ENCODE results near the gene ZNF599. TPM values are rescaled to one million over a fixed set of nuclear protein-coding genes. Genes with fewer than 3 reads are reported as not detected.
"Not testable (repeated sequence)": the region's sequence is repeated elsewhere in the genome, so short reads cannot be mapped to it uniquely, and the experiment has no call there.

The ZNF599 gene
- 10 to 100 TPM in 1 of 2 donors, 1 to 10 TPM in 1; 8.2 to 16.1 TPM for total RNA-seq
- 10 to 100 TPM; 13.2 to 13.9 TPM for polyA plus RNA-seq (ENCODE audit: insufficient read length in 2 of 2)
- long read RNA-seq, donor 1, partial matches to known transcripts = 0 of 5 reads
- long read RNA-seq, donor 1, other reads (novel, unspliced or antisense) = 0 of 5 reads
- long read RNA-seq, donor 2, partial matches to known transcripts = 0 of 4 reads
- long read RNA-seq, donor 2, other reads (novel, unspliced or antisense) = 0 of 4 reads
- long read RNA-seq, donor 3, partial matches to known transcripts = 0 of 5 reads
- long read RNA-seq, donor 3, other reads (novel, unspliced or antisense) = 0 of 5 reads
- long read RNA-seq, donor 4, transcript ZNF599-203 (3 exons, 948 nt) = major isoform, 6 of 8 reads
- long read RNA-seq, donor 4, partial matches to known transcripts = 0 of 8 reads
- long read RNA-seq, donor 4, other reads (novel, unspliced or antisense) = 0 of 8 reads

DNA sequence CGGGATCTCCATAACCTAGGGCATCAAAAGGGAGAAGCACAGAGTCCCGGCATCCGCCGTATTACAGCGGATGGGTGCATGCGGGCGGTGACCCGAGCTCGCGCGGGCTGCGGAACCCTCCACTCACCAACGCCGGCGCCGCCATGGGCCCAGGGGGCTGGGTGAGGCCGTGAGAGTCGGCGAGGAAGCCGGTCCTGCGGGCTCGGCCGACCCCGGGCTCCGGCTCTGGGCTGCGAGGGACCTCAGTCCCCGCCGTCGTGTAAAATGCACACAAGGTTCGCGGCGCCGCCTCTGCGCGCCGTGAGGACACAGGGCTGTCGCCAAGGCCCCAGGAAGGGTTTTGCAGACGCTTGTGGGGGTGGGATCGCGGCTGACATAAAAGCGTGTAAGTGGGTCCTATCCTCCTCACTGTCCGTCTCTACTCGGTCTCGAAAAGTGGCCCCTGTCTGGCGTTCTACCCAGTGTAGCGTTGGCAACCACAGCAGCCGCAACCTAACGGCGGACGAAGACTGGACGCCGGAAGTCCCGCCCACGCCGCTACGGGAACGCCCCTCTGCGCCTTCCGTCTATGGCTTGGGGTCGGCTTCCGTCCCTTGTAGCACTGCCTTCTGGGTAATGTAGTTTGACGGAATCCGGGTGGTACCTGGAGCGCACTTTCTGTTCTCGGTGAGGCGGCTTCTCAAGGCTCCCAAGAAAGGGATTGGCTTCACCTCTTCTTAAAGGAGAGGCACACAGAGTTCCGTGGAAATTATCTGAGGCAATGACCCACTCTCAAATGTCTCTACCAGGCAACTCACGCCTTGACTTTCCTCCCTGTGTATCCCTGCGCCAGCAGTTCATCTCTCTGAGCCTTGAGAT lies at the start of gene ZNF599:
TSS of gene ZNF599 (minus strand) at position 519 of the 858 bp plus-strand sequence. CDS start at position 145, 374 bp downstream.
- Histone ChIP-seq H3K4me3 (ENCODE audit: low read depth, low read length) (peak within 1 kb of the TSS; percentile 74), H3K27ac (ENCODE audit: low read depth, low read length) (peak within 1 kb of the TSS; percentile 74), H3K27me3 (ENCODE audit: control insufficient read depth, insufficient read depth, low read length) (no peaks in the 10 kb centered on the region), H3K36me3 (ENCODE audit: control insufficient read depth, insufficient read depth, low read length) (peaks cover 9% of the 10 kb centered on the region), H3K4me1 (ENCODE audit: control insufficient read depth, insufficient read depth, low read length) (no peaks in the 10 kb centered on the region), H3K9me3 (ENCODE audit: control insufficient read depth, insufficient read depth, low read length) (no peaks in the 10 kb centered on the region)
- WGBS (ENCODE audit: insufficient coverage) = under 1% methylated on average over 64 of the region's 69 CpGs
- peak; percentile 80 to 98 (median 90) for DNase-seq (ENCODE audit: low read depth in 4 of 6, low spot score in 6 of 6)

DNA sequence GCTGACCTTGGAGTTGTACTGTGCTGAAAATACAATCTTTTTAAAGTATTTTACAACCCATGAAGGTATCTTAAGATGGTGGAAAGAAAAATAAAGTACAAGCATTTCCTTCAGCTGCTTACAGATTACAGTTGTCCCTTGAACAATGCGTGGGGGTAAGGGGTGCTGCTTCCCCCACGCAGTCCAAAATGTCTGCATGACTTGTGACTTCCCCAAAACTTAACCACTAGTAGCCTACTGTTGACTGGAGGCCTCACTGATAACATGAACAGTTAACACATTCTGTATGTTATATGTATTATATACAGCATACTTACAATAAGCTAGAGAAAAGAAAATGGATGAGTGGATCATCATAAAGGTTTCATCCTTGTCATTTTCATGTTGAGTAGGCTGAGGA lies 45.3 kb upstream of the ZNF599 start:
- Histone ChIP-seq H3K27ac (ENCODE audit: low read depth, low read length) (no peak overlapping the region), H3K4me1 (ENCODE audit: control insufficient read depth, insufficient read depth, low read length) (no peaks in the 10 kb centered on the region), H3K9me3 (ENCODE audit: control insufficient read depth, insufficient read depth, low read length) (no peaks in the 10 kb centered on the region), H3K36me3 (ENCODE audit: control insufficient read depth, insufficient read depth, low read length) (no peaks in the 10 kb centered on the region), H3K27me3 (ENCODE audit: control insufficient read depth, insufficient read depth, low read length) (no peaks in the 10 kb centered on the region), H3K4me3 (ENCODE audit: low read depth, low read length) (no peak overlapping the region)
- WGBS (ENCODE audit: insufficient coverage) = no CpG with 5 or more reads among the region's 2 CpGs
- DNase-seq (ENCODE audit: low read depth in 4 of 6, low spot score in 6 of 6) = no peak

DNA sequence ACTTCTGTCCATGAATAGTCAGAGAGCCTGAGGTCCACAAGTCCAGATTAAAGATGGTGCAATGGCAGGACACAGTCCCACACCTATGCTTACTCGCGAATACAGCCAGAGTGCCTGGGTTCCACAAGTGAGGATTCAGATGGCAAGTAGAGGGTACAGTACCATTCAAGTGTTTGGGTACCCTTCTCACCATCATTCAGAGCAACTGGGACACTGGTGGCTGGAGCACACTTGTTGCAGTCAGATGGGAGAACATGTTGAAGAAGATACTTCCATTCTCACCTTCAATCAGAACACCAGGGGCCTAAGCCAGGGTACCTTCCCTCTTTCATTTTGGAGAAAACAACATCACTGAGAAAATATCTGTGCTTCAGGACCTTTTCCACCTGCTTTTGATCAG lies 43.7 kb upstream of the ZNF599 start:
- H3K27ac ChIP-seq (ENCODE audit: low read depth, low read length) = no peak overlapping the region
- no peak for DNase-seq (ENCODE audit: low read depth in 4 of 6, low spot score in 6 of 6)
- 97% methylated on average over 2 of the region's 2 CpGs for WGBS (ENCODE audit: insufficient coverage)
- no peaks in the 10 kb centered on the region for H3K36me3 ChIP-seq (ENCODE audit: control insufficient read depth, insufficient read depth, low read length)
- no peaks in the 10 kb centered on the region for H3K4me1 ChIP-seq (ENCODE audit: control insufficient read depth, insufficient read depth, low read length)
- no peak overlapping the region for H3K4me3 ChIP-seq (ENCODE audit: low read depth, low read length)
- no peaks in the 10 kb centered on the region for H3K27me3 ChIP-seq (ENCODE audit: control insufficient read depth, insufficient read depth, low read length)
- no peaks in the 10 kb centered on the region for H3K9me3 ChIP-seq (ENCODE audit: control insufficient read depth, insufficient read depth, low read length)

DNA sequence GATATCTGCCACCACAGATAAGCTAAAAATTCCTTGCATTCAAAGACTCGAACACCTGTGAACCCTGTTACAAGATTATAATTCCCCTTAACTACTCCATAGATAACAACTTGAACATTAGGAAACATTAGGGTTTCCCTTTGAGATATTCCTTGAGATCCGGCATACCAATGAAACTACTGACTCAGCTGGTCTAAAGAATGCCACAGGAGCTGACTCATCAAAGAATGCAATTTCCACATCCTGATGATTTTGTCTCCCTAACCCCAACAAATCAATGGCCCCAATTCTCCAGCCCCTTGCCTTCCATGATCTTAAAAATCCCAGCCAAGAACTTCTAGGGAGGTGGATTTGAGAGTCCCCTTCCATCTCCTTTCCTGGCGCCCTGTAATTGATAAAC lies 35.6 kb upstream of the ZNF599 start:
- WGBS (ENCODE audit: insufficient coverage) = 90% methylated on average over 2 of the region's 3 CpGs
- DNase-seq (ENCODE audit: low read depth in 4 of 6, low spot score in 6 of 6) = no peak
- Histone ChIP-seq H3K36me3 (ENCODE audit: control insufficient read depth, insufficient read depth, low read length) (no peaks in the 10 kb centered on the region), H3K9me3 (ENCODE audit: control insufficient read depth, insufficient read depth, low read length) (no peaks in the 10 kb centered on the region), H3K27ac (ENCODE audit: low read depth, low read length) (no peak overlapping the region), H3K4me1 (ENCODE audit: control insufficient read depth, insufficient read depth, low read length) (no peaks in the 10 kb centered on the region), H3K4me3 (ENCODE audit: low read depth, low read length) (no peak overlapping the region), H3K27me3 (ENCODE audit: control insufficient read depth, insufficient read depth, low read length) (no peaks in the 10 kb centered on the region)

DNA sequence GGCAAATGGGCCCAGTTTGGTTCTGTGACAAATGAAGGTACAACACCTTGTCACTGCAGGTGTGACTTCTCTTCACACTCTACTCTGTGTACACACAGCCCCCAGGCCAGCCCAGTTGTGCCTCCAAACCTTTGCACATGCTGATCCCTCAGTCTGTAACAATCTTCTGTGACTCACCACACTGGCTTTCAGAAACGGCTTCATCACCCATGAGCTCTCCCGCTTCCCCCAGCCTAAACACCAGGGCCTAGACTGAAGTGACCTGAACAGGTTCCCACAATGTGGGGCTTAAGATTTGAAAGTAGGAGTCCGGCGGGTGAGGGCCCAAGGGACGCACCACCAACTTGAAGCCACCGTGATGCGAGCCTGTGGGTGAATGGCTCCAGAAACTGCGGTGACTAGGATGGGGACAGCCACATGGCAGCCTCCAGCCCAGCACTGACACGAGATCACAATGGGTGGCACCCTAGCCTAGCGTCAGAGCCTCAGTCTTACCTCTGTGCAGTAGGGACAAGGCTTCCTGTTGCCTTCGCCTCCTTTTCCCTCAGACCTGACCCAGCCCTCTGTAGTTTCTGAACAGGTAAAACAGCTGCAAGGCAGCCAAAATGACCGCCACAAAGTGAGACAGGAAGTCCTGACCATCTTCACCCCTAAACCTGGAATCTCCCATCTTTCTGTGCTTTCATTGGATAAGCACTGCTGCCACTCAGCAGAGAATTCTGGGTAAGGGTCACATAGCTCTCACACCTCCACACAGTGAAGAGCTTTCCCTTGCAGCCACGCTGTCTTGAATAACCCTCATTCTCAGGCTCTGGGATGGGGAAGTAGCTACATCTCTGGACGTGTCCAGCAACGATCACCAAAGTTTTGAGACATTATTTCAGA lies 34.2 kb upstream of the ZNF599 start:
- no peaks in the 10 kb centered on the region for H3K27me3 ChIP-seq (ENCODE audit: control insufficient read depth, insufficient read depth, low read length)
- no peaks in the 10 kb centered on the region for H3K9me3 ChIP-seq (ENCODE audit: control insufficient read depth, insufficient read depth, low read length)
- H3K27ac ChIP-seq (ENCODE audit: low read depth, low read length) = no peak overlapping the region
- WGBS (ENCODE audit: insufficient coverage) = 84% methylated on average over 13 of the region's 15 CpGs
- H3K4me1 ChIP-seq (ENCODE audit: control insufficient read depth, insufficient read depth, low read length) = no peaks in the 10 kb centered on the region
- H3K36me3 ChIP-seq (ENCODE audit: control insufficient read depth, insufficient read depth, low read length) = no peaks in the 10 kb centered on the region
- no peak overlapping the region for H3K4me3 ChIP-seq (ENCODE audit: low read depth, low read length)
- no peak for DNase-seq (ENCODE audit: low read depth in 4 of 6, low spot score in 6 of 6)

DNA sequence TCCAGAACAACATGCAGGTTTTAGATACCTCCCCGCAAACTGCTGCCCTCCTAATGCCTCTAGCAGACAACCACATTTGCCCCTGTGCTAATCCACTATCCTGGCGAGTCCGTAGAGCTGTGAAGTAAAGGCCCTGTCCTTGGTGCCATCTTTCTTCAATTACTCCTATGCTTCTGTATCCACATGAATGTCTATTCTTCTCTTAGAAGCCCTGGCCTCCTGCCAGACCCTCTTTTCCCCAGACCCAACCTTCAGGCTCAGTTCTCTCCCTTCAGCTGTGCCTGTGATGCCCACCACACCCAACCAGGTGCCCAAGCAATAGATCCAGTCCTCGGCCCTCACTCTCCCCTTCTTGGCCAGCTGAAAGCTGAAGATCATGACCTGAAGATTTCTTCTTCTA lies 31.1 kb upstream of the ZNF599 start:
- Histone ChIP-seq H3K9me3 (ENCODE audit: control insufficient read depth, insufficient read depth, low read length) (no peaks in the 10 kb centered on the region), H3K27me3 (ENCODE audit: control insufficient read depth, insufficient read depth, low read length) (no peaks in the 10 kb centered on the region), H3K4me1 (ENCODE audit: control insufficient read depth, insufficient read depth, low read length) (no peaks in the 10 kb centered on the region), H3K27ac (ENCODE audit: low read depth, low read length) (no peak overlapping the region), H3K36me3 (ENCODE audit: control insufficient read depth, insufficient read depth, low read length) (no peaks in the 10 kb centered on the region), H3K4me3 (ENCODE audit: low read depth, low read length) (no peak overlapping the region)
- no peak for DNase-seq (ENCODE audit: low read depth in 4 of 6, low spot score in 6 of 6)
- 89% methylated on average over 4 of the region's 4 CpGs for WGBS (ENCODE audit: insufficient coverage)

DNA sequence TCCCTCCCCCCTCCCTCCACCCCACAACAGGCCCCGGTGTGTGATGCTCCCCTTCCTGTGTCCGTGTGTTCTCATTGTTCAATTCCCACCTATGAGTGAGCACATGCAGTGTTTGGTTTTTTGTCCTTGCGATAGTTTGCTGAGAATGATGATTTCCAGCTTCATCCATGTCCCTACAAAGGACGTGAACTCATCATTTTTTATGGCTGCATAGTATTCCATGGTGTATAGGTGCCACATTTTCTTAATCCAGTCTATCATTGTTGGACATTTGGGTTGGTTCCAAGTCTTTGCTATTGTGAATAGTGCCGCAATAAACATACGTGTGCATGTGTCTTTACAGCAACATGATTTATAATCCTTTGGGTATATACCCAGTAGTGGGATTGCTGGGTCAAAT lies 23.9 kb upstream of the ZNF599 start:
- H3K4me1 ChIP-seq (ENCODE audit: control insufficient read depth, insufficient read depth, low read length); DNase-seq (ENCODE audit: low read depth in 4 of 6, low spot score in 6 of 6); H3K9me3 ChIP-seq (ENCODE audit: control insufficient read depth, insufficient read depth, low read length); H3K4me3 ChIP-seq (ENCODE audit: low read depth, low read length); H3K27ac ChIP-seq (ENCODE audit: low read depth, low read length); H3K27me3 ChIP-seq (ENCODE audit: control insufficient read depth, insufficient read depth, low read length); H3K36me3 ChIP-seq (ENCODE audit: control insufficient read depth, insufficient read depth, low read length): not testable (repeated sequence)
- WGBS (ENCODE audit: insufficient coverage) = 40% methylated on average over 1 of the region's 6 CpGs

DNA sequence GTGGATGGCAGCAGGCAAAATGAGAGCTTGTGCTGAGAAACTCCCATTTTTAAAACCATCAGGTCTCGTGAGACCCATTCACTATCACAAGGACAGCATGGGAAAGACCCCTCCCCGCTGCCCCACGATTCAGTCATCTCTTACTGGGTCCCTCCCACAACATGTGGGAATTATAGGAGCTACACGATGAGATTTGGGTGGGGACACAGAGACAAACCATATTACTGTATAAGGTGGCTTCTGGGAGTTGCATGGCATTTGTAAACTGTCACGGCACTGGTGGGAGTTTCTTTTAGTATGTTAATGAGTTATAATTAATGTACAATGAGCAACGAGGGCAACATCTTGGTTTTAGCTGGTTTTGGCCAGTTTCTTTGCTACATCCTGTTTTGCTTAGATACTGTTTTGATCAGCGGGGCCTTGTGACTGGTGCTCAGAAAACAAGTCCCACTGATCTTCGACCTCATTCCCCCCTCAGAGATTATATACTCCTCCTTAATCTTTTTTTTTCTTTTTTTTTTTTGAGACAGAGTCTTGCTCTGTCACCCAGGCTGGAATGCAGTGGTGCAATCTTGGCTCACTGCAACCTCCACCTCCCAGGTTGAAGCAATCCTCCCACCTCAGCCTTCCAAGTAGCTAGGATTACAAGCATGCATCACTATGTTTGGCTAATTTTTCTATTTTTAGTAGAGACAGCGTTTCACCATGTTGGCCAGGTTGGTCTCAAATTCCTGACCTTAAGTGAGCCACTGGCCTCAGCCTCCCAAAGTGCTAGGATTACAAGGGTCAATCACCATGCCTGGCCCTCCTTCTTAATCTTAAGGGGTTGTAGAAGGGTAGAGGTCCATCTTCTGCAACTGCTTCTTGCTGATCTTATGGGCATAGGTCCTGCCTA lies 21.3 kb upstream of the ZNF599 start:
- H3K4me3 ChIP-seq (ENCODE audit: low read depth, low read length) = no peak overlapping the region
- peak in 1 of 6 donors; percentile 1 for DNase-seq (ENCODE audit: low read depth in 4 of 6, low spot score in 6 of 6)
- no peak overlapping the region for H3K27ac ChIP-seq (ENCODE audit: low read depth, low read length)
- H3K27me3 ChIP-seq (ENCODE audit: control insufficient read depth, insufficient read depth, low read length) = no peaks in the 10 kb centered on the region
- 74% methylated on average over 5 of the region's 9 CpGs for WGBS (ENCODE audit: insufficient coverage)
- H3K4me1 ChIP-seq (ENCODE audit: control insufficient read depth, insufficient read depth, low read length) = no peaks in the 10 kb centered on the region
- H3K9me3 ChIP-seq (ENCODE audit: control insufficient read depth, insufficient read depth, low read length) = no peaks in the 10 kb centered on the region
- no peaks in the 10 kb centered on the region for H3K36me3 ChIP-seq (ENCODE audit: control insufficient read depth, insufficient read depth, low read length)

Data from spinal cord (tissue), 10 donors.